Stomach (tissue), 9 donors: ENCODE results near the gene CRYBA2. TPM values are rescaled to one million over a fixed set of nuclear protein-coding genes. Genes with fewer than 3 reads are reported as not detected.

ENCODE experiments used
- DNase-seq, 2 donors: peaks; one replicate each; pipeline versions ENCODE4 v3.0.0 to v3.0.0-alpha.2; 2013 to 2019
- H3K27ac ChIP-seq, 5 donors: fragments of 200-600 bp in 4 of 5; sonication (generic) in 4 of 5; one replicate each; pipeline ENCODE4 v1.5.1; 2013 to 2019; ENCODE audit warnings: mild to moderate bottlenecking in 1 of 5, moderate library complexity in 1 of 5
- H3K27me3 ChIP-seq, 3 donors: fragments of 200-600 bp; sonication (generic); one replicate each; pipeline ENCODE4 v1.5.1; 2017 to 2019; ENCODE audit warnings: mixed run types in 1 of 3
- H3K36me3 ChIP-seq, 4 donors: fragments of 200-600 bp; sonication (generic); 1 replicate in 3 of 4; 2 replicates in 1 of 4; pipeline ENCODE4 v1.5.1; 2016 to 2019
- H3K4me1 ChIP-seq, 4 donors: fragments of 200-600 bp; sonication (generic); one replicate each; pipeline ENCODE4 v1.5.1; 2016 to 2019
- H3K4me3 ChIP-seq, 4 donors: fragments of 200-600 bp; sonication (generic) in 3 of 4; one replicate each; pipeline ENCODE4 v1.5.1; 2016 to 2019; ENCODE audit warnings: mild to moderate bottlenecking in 1 of 4
- H3K9me3 ChIP-seq, 4 donors: fragments of 200-600 bp; sonication (generic); one replicate each; pipeline ENCODE4 v1.5.1; 2016 to 2019
- EP300 ChIP-seq: sonication (generic); formaldehyde crosslinking; IDR thresholded peaks from one replicate; pipeline ENCODE4 v1.6.1; 2017; ENCODE audit warnings: antibody characterized with exemption
- POLR2A ChIP-seq, 4 donors: fragments of 450-650 bp; IDR thresholded peaks; one replicate each; pipeline ENCODE4 v1.6.1; 2016; ENCODE audit warnings: antibody characterized with exemption in 4 of 4, control low read depth in 2 of 4, mild to moderate bottlenecking in 1 of 4, moderate library complexity in 1 of 4
- POLR2AphosphoS5 ChIP-seq, 3 donors: sonication (generic); formaldehyde crosslinking; IDR thresholded peaks; one replicate each; pipeline ENCODE4 v1.6.1; 2016; ENCODE audit warnings: antibody characterized with exemption in 3 of 3
- WGBS, 5 donors: extraction: QIAGEN DNeasy Blood & Tissue Kit in 3 of 5; methylation state at CpG; one replicate each; pipeline versions ENCODE4 v1.1.5 to v1.1.7; 2013 to 2018; 5-methylcytosine and 5-hydroxymethylcytosine counted together
- intact Hi-C: fragments of 100-400 bp; cut with DNase I; formaldehyde crosslinking; loops from one replicate; pipeline ENCODE4 v1.15.1; 2023; ENCODE audit warnings: low total_unique reads
- polyA plus RNA-seq, 3 donors: library from polyadenylated mRNA; stranded (reverse); fragments of 200-250 nt; gene quantifications; one replicate each; pipeline ENCODE4 v1.2.3, GENCODE V29; 2013
- total RNA-seq, 5 donors: library from RNA; depleted of rRNA; stranded (reverse); fragments of >200 nt; gene quantifications; one replicate each; pipeline versions ENCODE4 v1.1.0 to v1.2.3, GENCODE V29; 2014 to 2016
- TF ChIP-seq, protein P1 (sequence below), 7 experiments: fragments of 450-650 bp in 4 of 7; fragments of 200-600 bp in 3 of 7; sonication (generic) in 3 of 7; IDR thresholded peaks; one replicate each; pipeline ENCODE4 v1.5.1; 2016 to 2019; ENCODE audit warnings: antibody characterized with exemption in 7 of 7, control low read depth in 2 of 7, mild to moderate bottlenecking in 1 of 7
- donor health status: healthy with polysubstance abuse.
- donor health status: Bipolar disorder and iron deficiency.
- donor health status: healthy.

CRYBA2 gene
- total and polyA plus RNA-seq, 8 donors, result 1.2 to 7.5 (median 3.2) TPM; not detected in 4

DNA sequence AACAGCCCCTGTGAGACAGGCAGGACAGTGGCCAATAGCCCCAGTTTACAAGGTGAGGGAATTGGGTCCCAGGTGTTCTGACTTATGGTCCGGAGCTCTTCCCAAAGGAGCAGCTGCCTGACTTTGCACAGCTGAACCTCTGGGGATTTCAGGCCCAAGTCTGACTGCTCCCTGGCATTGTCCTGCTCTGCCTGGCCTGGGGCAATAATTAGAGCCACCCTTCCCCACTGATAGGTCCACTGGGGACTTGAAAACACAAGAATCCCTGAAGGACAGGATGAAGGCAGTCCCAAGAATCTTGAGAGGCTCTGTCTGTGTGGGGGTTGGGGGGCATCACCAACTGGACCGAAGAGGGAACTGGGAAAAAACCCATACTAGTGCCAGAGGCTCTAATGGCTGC is 4.6 kb downstream of the CRYBA2 start:
- intact Hi-C loops, result no loop called here
- 29 to 47% (median 40%) methylated on average over 1 to 2 of the region's 2 CpGs for WGBS, 5 donors
- TF ChIP-seq, protein P1, sequence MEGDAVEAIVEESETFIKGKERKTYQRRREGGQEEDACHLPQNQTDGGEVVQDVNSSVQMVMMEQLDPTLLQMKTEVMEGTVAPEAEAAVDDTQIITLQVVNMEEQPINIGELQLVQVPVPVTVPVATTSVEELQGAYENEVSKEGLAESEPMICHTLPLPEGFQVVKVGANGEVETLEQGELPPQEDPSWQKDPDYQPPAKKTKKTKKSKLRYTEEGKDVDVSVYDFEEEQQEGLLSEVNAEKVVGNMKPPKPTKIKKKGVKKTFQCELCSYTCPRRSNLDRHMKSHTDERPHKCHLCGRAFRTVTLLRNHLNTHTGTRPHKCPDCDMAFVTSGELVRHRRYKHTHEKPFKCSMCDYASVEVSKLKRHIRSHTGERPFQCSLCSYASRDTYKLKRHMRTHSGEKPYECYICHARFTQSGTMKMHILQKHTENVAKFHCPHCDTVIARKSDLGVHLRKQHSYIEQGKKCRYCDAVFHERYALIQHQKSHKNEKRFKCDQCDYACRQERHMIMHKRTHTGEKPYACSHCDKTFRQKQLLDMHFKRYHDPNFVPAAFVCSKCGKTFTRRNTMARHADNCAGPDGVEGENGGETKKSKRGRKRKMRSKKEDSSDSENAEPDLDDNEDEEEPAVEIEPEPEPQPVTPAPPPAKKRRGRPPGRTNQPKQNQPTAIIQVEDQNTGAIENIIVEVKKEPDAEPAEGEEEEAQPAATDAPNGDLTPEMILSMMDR (IDR thresholded peaks at IDR 0.05), result no peak
- TF ChIP-seq POLR2A (IDR thresholded peaks at IDR 0.05) (no peak), EP300 (no peak)

GRCh38 chr2:218988164-218988563 is 5.1 kb downstream of the CRYBA2 start:
- DNase-seq, result no peak
- intact Hi-C loops, result no loop called here
- Histone ChIP-seq H3K27me3 (peaks cover 42 to 100% (median 99%) of the 10 kb centered on the region in 3 donors), H3K9me3 (no peaks in the 10 kb centered on the region), H3K27ac (no peak overlapping the region), H3K4me1 (peaks cover 20 to 32% (median 27%) of the 10 kb centered on the region in 4 donors), H3K4me3 (no peak overlapping the region), H3K36me3 (no peaks in the 10 kb centered on the region)
- TF ChIP-seq POLR2A (IDR thresholded peaks at IDR 0.05), result no peak
- TF ChIP-seq, protein P1 (IDR thresholded peaks at IDR 0.05), result no peak
- TF ChIP-seq EP300, result no peak
- TF ChIP-seq POLR2AphosphoS5 (IDR thresholded peaks at IDR 0.05), result no peak
- 28 to 48% (median 45%) methylated on average over 3 of the region's 3 CpGs for WGBS, 5 donors

More for the DNA sequence above, 4.6 kb downstream of the CRYBA2 start:
- Histone ChIP-seq H3K27ac (no peak overlapping the region), H3K4me1 (peaks cover 25 to 33% (median 31%) of the 10 kb centered on the region in 4 donors), H3K9me3 (no peaks in the 10 kb centered on the region), H3K36me3 (no peaks in the 10 kb centered on the region), H3K27me3 (peaks cover 42 to 100% (median 99%) of the 10 kb centered on the region in 3 donors), H3K4me3 (no peak overlapping the region)
- DNase-seq, result no peak

GRCh38 chr2:218986148-218986761 is 7.0 kb downstream of the CRYBA2 start:
- intact Hi-C loops, result no loop called here
- H3K36me3 ChIP-seq, result no peaks in the 10 kb centered on the region
- H3K4me1 ChIP-seq, result peaks cover 30 to 42% (median 36%) of the 10 kb centered on the region in 4 donors
- no peak for DNase-seq
- H3K27ac ChIP-seq, result no peak overlapping the region
- H3K9me3 ChIP-seq, result no peaks in the 10 kb centered on the region
- H3K27me3 ChIP-seq, result peaks cover 52 to 100% (median 99%) of the 10 kb centered on the region in 3 donors
- no peak overlapping the region for H3K4me3 ChIP-seq
- TF ChIP-seq EP300 (no peak), POLR2AphosphoS5 (IDR thresholded peaks at IDR 0.05) (no peak), POLR2A (IDR thresholded peaks at IDR 0.05) (no peak)
- TF ChIP-seq, protein P1 (IDR thresholded peaks at IDR 0.05), result no peak
- WGBS, 5 donors, result 32 to 55% (median 44%) methylated on average over 3 to 4 of the region's 4 CpGs

DNA sequence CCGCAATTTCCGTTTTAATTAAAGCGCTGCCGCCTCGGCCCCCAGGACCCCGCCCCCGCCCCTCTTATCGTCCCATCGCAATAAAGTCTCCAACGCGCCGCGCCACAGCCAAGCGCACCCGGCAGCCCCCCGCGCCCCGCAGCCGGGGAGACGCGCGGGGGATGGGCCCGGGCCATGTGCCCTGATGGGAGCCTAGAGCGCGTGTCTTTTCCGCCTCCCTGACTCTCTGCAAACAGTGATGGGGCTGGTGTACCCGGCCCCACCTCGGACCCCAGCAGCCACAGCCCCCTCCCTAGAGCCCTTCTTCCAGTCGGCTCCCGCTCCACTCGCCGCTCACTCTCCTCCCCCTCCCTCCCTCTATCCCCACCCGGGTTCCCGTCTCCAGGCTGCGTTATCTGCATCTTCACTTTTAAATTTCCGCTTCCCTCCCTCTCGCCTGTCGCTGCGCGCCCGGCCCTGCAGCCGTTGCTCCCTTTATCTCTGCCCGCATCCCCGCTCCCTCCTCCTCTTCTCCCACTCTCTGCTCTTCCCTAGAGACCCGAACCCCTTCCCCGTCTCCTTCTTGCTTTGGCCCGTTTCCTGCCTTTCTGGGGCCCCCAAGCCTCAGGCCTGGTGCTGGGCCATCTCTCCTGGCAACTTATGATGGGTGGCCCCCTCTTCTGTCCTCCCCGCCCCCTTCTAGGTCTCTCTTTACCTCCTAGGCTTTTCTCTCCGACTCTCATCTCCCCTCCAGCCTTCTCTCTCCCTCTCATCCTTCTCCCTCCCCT is 7.7 kb downstream of the CRYBA2 start:
- TF ChIP-seq, protein P1 (IDR thresholded peaks at IDR 0.05), result no peak
- TF ChIP-seq POLR2A (IDR thresholded peaks at IDR 0.05) (no peak), POLR2AphosphoS5 (IDR thresholded peaks at IDR 0.05) (no peak), EP300 (no peak)
- Histone ChIP-seq H3K27me3 (peaks cover 59 to 100% (median 99%) of the 10 kb centered on the region in 3 donors), H3K4me3 (peak overlapping the region; percentile 9 to 37 (median 13)), H3K27ac (no peak overlapping the region), H3K9me3 (no peaks in the 10 kb centered on the region), H3K4me1 (peaks cover 37 to 50% (median 43%) of the 10 kb centered on the region in 4 donors), H3K36me3 (no peaks in the 10 kb centered on the region)
- 3 to 8% (median 5%) methylated on average over 31 to 49 of the region's 49 CpGs for WGBS, 5 donors
- no peak for DNase-seq
- intact Hi-C loops, result no loop called here
